GM21423 (cell line): Measurements from ENCODE around the gene C16orf82.
"Not testable (repeated sequence)": the region's sequence is repeated elsewhere in the genome, so short reads cannot be mapped to it uniquely, and the experiment has no call there.

ENCODE experiments used
- ATAC-seq: cut with Tn5 transposase; IDR thresholded peaks from one replicate; pipeline ENCODE4 v1.9.1; 2021; ENCODE audit warnings: mild to moderate bottlenecking, moderate library complexity; ENCODE audit not compliant: unreplicated experiment

The C16orf82 gene

GRCh38 chr16:27086031-27086430 is 19.3 kb downstream of the C16orf82 start:
- ATAC-seq: not testable (repeated sequence)

GRCh38 chr16:27088216-27088615 is 21.5 kb downstream of the C16orf82 start:
- ATAC-seq: no peak

- ATAC-seq: no peak
Measured at GRCh38 chr16:27096375-27096774, 29.6 kb downstream of the C16orf82 start.

GRCh38 chr16:27097800-27098230 is 31.1 kb downstream of the C16orf82 start:
- no peak for ATAC-seq

GRCh38 chr16:27098366-27099049 is 31.8 kb downstream of the C16orf82 start:
- ATAC-seq: no peak

- no peak for ATAC-seq
Measured at GRCh38 chr16:27102701-27103575, 36.2 kb downstream of the C16orf82 start.

- ATAC-seq: no peak
Measured at GRCh38 chr16:27103954-27104353, 37.2 kb downstream of the C16orf82 start.

GRCh38 chr16:27106305-27106704 is 39.6 kb downstream of the C16orf82 start:
- ATAC-seq: no peak

- ATAC-seq: no peak
Measured at GRCh38 chr16:27107185-27107592, 40.5 kb downstream of the C16orf82 start.

GRCh38 chr16:27108051-27108770 is 41.5 kb downstream of the C16orf82 start:
- no peak for ATAC-seq

- ATAC-seq: no peak
Measured at GRCh38 chr16:27108826-27109665, 42.3 kb downstream of the C16orf82 start.

- peak; percentile 58 for ATAC-seq
Measured at GRCh38 chr16:27109666-27110523, 43.2 kb downstream of the C16orf82 start.

GRCh38 chr16:27110524-27110896 is 43.8 kb downstream of the C16orf82 start:
- ATAC-seq: no peak

- ATAC-seq: no peak
Measured at GRCh38 chr16:27111486-27111885, 44.8 kb downstream of the C16orf82 start.

- no peak for ATAC-seq
Measured at GRCh38 chr16:27112093-27112811, 45.5 kb downstream of the C16orf82 start.

- ATAC-seq: peak; percentile 54
Measured at GRCh38 chr16:27113341-27113841, 46.7 kb downstream of the C16orf82 start.

- no peak for ATAC-seq
Measured at GRCh38 chr16:27114006-27114405, 47.3 kb downstream of the C16orf82 start.

GRCh38 chr16:27118526-27118925 is 51.8 kb downstream of the C16orf82 start:
- ATAC-seq: no peak
